DOHH2 (cell line): Measurements from ENCODE around the gene PRRT1.
A peak's percentile ranks its signal among the peaks of the same experiment; 100 is the strongest.

Experiments used
- H3F3A ChIP-seq: fragments of 200-600 bp; sonication (generic), shearing (Covaris generic); 2 replicates; pipeline ENCODE4 v1.6.0; 2016; ENCODE audit warnings: antibody characterized with exemption, mild to moderate bottlenecking; ENCODE audit not compliant: control insufficient read depth, insufficient read depth
- H3K27ac ChIP-seq: fragments of 200-600 bp; sonication (generic); 2 replicates; pipeline ENCODE4 v1.5.1; 2014; ENCODE audit warnings: low read depth, mild to moderate bottlenecking, low read length, moderate library complexity
- H3K27me3 ChIP-seq: fragments of 200-600 bp; sonication (generic); 2 replicates; pipeline ENCODE4 v1.6.1; 2014; ENCODE audit warnings: mild to moderate bottlenecking, low read length, mixed read lengths; ENCODE audit not compliant: control insufficient read depth
- H3K36me3 ChIP-seq: fragments of 200-600 bp; sonication (generic); 2 replicates; pipeline ENCODE4 v1.6.1; 2014; ENCODE audit warnings: mild to moderate bottlenecking, low read length, moderate library complexity, mixed read lengths; ENCODE audit not compliant: control insufficient read depth
- H3K4me1 ChIP-seq: fragments of 200-600 bp; sonication (generic); 2 replicates; pipeline ENCODE4 v1.6.1; 2014; ENCODE audit warnings: mild to moderate bottlenecking, low read length, mixed read lengths; ENCODE audit not compliant: control insufficient read depth
- H3K4me2 ChIP-seq: fragments of 200-600 bp; sonication (generic); 2 replicates; pipeline ENCODE4 v1.6.0; 2014; ENCODE audit warnings: mild to moderate bottlenecking, low read length, moderate library complexity
- H3K4me3 ChIP-seq: fragments of 200-600 bp; sonication (generic); 2 replicates; pipeline ENCODE4 v1.5.1; 2014; ENCODE audit warnings: mild to moderate bottlenecking, low read length, mixed read lengths
- H3K79me2 ChIP-seq: fragments of 200-600 bp; sonication (generic); 2 replicates; pipeline ENCODE4 v1.6.1; 2014; ENCODE audit warnings: mild to moderate bottlenecking, low read length, mixed read lengths; ENCODE audit not compliant: control insufficient read depth
- H3K9me2 ChIP-seq: fragments of 200-600 bp; sonication (generic); replicated peaks from 2 replicates; pipeline ENCODE4 v1.6.1; 2014; ENCODE audit warnings: mild to moderate bottlenecking, low read length, mixed read lengths; ENCODE audit not compliant: control insufficient read depth
- H3K9me3 ChIP-seq: fragments of 200-600 bp; sonication (generic); 2 replicates; pipeline ENCODE4 v1.6.1; 2014; ENCODE audit warnings: antibody characterized with exemption, low read length, mixed read lengths; ENCODE audit not compliant: control insufficient read depth, insufficient read depth
- H4K20me1 ChIP-seq: fragments of 200-600 bp; sonication (generic); 2 replicates; pipeline ENCODE4 v1.6.0; 2014; ENCODE audit warnings: low read depth, mild to moderate bottlenecking, antibody characterized with exemption, low read length, moderate library complexity; ENCODE audit not compliant: control insufficient read depth, insufficient read depth
- EZH2phosphoT487 ChIP-seq: fragments of 200-600 bp; sonication (generic); IDR thresholded peaks from 2 replicates; pipeline ENCODE4 v1.6.1; 2017; ENCODE audit warnings: borderline replicate concordance, mild to moderate bottlenecking, antibody characterized with exemption, low read length, moderate library complexity, mixed read lengths
- TF ChIP-seq, protein P1 (sequence below): fragments of 200-600 bp; sonication (generic); IDR thresholded peaks from one replicate; pipeline ENCODE4 v1.5.1; 2014; ENCODE audit warnings: antibody characterized with exemption, mild to moderate bottlenecking, low read depth, low read length; ENCODE audit not compliant: poor library complexity, severe bottlenecking

PRRT1 gene

DNA sequence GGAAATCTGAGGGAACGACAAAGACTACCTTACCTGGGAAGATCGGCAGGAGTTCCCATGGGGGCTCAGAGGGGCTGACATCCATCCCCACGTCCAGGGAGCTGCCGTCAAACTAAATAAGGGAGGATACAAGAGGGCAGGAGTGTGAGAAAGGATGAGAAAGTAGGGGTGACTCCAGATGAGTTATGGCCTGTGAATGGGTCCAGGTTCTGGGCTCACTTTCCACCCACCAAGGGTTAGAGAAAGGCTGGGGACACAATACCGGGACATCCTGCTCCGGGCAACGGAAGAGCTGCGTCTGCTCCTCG is 24.4 kb downstream of the PRRT1 start:
- Histone ChIP-seq H3K36me3 (peaks cover 46% of the 10 kb centered on the region), H3K4me3 (peak overlapping the region; percentile 93), H3K9me3 (no peaks in the 10 kb centered on the region), H3K79me2 (peaks cover 43% of the 10 kb centered on the region), H3K9me2 (no peaks in the 10 kb centered on the region), H3F3A (0 out of 2 replicates have a peak, but pooled peaks cover 3% of the 10 kb centered on the region), H3K27ac (peak overlapping the region; percentile 66; the same call in 1 of the 2 replicates), H3K27me3 (no peaks in the 10 kb centered on the region), H3K4me2 (peak overlapping the region; percentile 79), H4K20me1 (0 out of 2 replicates have a peak, but pooled peaks cover 3% of the 10 kb centered on the region), H3K4me1 (peaks cover 27% of the 10 kb centered on the region)
- TF ChIP-seq, protein P1, sequence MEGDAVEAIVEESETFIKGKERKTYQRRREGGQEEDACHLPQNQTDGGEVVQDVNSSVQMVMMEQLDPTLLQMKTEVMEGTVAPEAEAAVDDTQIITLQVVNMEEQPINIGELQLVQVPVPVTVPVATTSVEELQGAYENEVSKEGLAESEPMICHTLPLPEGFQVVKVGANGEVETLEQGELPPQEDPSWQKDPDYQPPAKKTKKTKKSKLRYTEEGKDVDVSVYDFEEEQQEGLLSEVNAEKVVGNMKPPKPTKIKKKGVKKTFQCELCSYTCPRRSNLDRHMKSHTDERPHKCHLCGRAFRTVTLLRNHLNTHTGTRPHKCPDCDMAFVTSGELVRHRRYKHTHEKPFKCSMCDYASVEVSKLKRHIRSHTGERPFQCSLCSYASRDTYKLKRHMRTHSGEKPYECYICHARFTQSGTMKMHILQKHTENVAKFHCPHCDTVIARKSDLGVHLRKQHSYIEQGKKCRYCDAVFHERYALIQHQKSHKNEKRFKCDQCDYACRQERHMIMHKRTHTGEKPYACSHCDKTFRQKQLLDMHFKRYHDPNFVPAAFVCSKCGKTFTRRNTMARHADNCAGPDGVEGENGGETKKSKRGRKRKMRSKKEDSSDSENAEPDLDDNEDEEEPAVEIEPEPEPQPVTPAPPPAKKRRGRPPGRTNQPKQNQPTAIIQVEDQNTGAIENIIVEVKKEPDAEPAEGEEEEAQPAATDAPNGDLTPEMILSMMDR = no peak
- TF ChIP-seq EZH2phosphoT487 = no peak

DNA sequence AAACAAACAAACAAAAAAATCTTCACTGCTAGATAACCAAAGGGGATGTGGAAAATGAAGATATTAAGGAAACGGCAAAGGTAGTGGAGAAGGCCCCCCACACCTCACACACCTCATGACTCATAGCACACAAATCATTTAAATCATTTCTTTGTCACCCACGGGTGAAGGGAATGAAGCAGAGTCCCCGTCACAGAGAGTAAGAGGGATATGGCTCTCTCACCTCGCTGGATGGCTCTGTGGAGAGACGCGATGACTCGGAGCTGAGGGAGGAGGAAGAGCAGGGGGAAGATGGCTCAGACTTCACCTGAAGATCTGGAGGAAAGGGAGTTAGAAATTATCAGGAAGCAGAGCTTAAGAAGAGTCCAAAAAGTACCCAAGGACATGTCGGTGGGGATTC is 24.9 kb downstream of the PRRT1 start:
- H3K27ac ChIP-seq = no peak overlapping the region
- H3K27me3 ChIP-seq = no peaks in the 10 kb centered on the region
- H3F3A ChIP-seq = 0 out of 2 replicates have a peak, but pooled peaks cover 3% of the 10 kb centered on the region

DNA sequence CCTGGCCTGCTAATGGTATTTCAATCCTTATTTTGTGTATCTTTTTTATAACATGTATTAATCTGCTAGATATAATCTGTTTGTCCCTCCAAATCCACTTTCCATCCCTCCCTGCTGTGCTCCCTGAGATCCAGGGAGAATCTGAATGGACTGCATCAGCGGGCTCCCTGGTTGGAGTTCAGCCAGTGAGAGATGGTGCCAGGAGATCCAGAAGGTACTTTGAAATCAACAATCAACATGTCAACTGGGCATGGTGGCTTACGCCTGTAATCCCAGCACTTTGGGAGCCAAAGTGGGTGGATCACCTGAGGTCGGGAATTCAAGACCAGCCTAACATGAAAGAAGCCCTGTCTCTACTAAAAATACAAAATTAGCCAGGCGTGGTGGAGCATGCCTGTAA is 28.1 kb downstream of the PRRT1 start:
- peaks cover 68% of the 10 kb centered on the region for H3K36me3 ChIP-seq
- peaks cover 4% of the 10 kb centered on the region; the same call in 1 of the 2 replicates for H3F3A ChIP-seq
- no peaks in the 10 kb centered on the region for H3K27me3 ChIP-seq

More for the DNA sequence above, 24.9 kb downstream of the PRRT1 start:
- Histone ChIP-seq H4K20me1 (0 out of 2 replicates have a peak, but pooled peaks cover 3% of the 10 kb centered on the region), H3K79me2 (peaks cover 43% of the 10 kb centered on the region), H3K4me2 (peak overlapping the region; percentile 79), H3K9me2 (no peaks in the 10 kb centered on the region), H3K9me3 (no peaks in the 10 kb centered on the region), H3K4me1 (peaks cover 27% of the 10 kb centered on the region), H3K4me3 (peak overlapping the region; percentile 93), H3K36me3 (peaks cover 50% of the 10 kb centered on the region)
- TF ChIP-seq, protein P1 = no peak
- TF ChIP-seq EZH2phosphoT487 = no peak

More for the DNA sequence above, 28.1 kb downstream of the PRRT1 start:
- H3K27ac ChIP-seq = no peak overlapping the region
- no peaks in the 10 kb centered on the region for H3K9me2 ChIP-seq
- H3K4me3 ChIP-seq = no peak overlapping the region
- peaks cover 21% of the 10 kb centered on the region for H3K4me1 ChIP-seq
- 0 out of 2 replicates have a peak, but pooled peaks cover 6% of the 10 kb centered on the region for H4K20me1 ChIP-seq
- H3K79me2 ChIP-seq = peaks cover 30% of the 10 kb centered on the region
- TF ChIP-seq, protein P1 = no peak
- TF ChIP-seq EZH2phosphoT487 = no peak
- no peaks in the 10 kb centered on the region for H3K9me3 ChIP-seq
- no peak overlapping the region for H3K4me2 ChIP-seq
